Dedifferentiated amniotic fluid mesenchymal stem cell (primary cell): ENCODE measurements around the gene RNF187.
A peak's percentile ranks its signal among the peaks of the same experiment; 100 is the strongest.
"Not testable (repeated sequence)": the region's sequence is repeated elsewhere in the genome, so short reads cannot be mapped to it uniquely, and the experiment has no call there.

Experiments used
- DNase-seq: peaks from one replicate; pipeline ENCODE4 v3.0.0-alpha.2; 2016; ENCODE audit errors: extremely low spot score

RNF187 gene

GRCh38 chr1:228488125-228488817, 1.1 kb downstream of the RNF187 start:
- no peak for DNase-seq

- DNase-seq = no peak
These were observed 1.9 kb downstream of the RNF187 start for GRCh38 chr1:228488818-228489674.

GRCh38 chr1:228490120-228491078, 3.2 kb downstream of the RNF187 start:
- peak; percentile 65 for DNase-seq

GRCh38 chr1:228493141-228494043, 6.2 kb downstream of the RNF187 start:
- no peak for DNase-seq

- DNase-seq = no peak
These were observed 6.8 kb downstream of the RNF187 start for GRCh38 chr1:228494044-228494353.

GRCh38 chr1:228494391-228494790, 7.2 kb downstream of the RNF187 start:
- no peak for DNase-seq

GRCh38 chr1:228494970-228495853, 8.0 kb downstream of the RNF187 start:
- no peak for DNase-seq

- DNase-seq = no peak
These were observed 8.9 kb downstream of the RNF187 start for GRCh38 chr1:228496084-228496483.

- DNase-seq = no peak
These were observed 9.3 kb downstream of the RNF187 start for GRCh38 chr1:228496494-228496893.

- no peak for DNase-seq
These were observed 10.0 kb downstream of the RNF187 start for GRCh38 chr1:228497206-228497605.

- no peak for DNase-seq
These were observed 10.6 kb downstream of the RNF187 start for GRCh38 chr1:228497817-228498216.

- DNase-seq = no peak
These were observed 13.1 kb downstream of the RNF187 start for GRCh38 chr1:228500143-228500734.

- peak; percentile 76 for DNase-seq
These were observed 14.0 kb downstream of the RNF187 start for GRCh38 chr1:228500901-228501871.

- DNase-seq = no peak
These were observed 15.3 kb downstream of the RNF187 start for GRCh38 chr1:228502522-228502921.

- DNase-seq = not testable (repeated sequence)
These were observed 18.8 kb downstream of the RNF187 start for GRCh38 chr1:228505944-228506343.

GRCh38 chr1:228507961-228508652, 20.9 kb downstream of the RNF187 start:
- no peak for DNase-seq

GRCh38 chr1:228508840-228509415, 21.7 kb downstream of the RNF187 start:
- no peak for DNase-seq
